ENCODE measurements around the gene MRPL9.

MRPL9 gene

GRCh38 chr1:151729157-151729965 lies 33.9 kb downstream of the MRPL9 start:
- no peak for DNase-seq

GRCh38 chr1:151728151-151729054 lies 34.9 kb downstream of the MRPL9 start:
- DNase-seq = no peak

GRCh38 chr1:151723726-151724370 lies 39.4 kb downstream of the MRPL9 start:
- no peak for DNase-seq

- DNase-seq = no peak
Observed at GRCh38 chr1:151721788-151722510, 41.3 kb downstream of the MRPL9 start.

GRCh38 chr1:151720974-151721787 lies 42.1 kb downstream of the MRPL9 start, which contains the start of gene RIIAD1:
RIIAD1 (plus strand) TSS chr1:151721522; CDS start chr1:151721537, 15 bp downstream.
- peak; percentile 24 to 39 for DNase-seq

GRCh38 chr1:151720554-151720953 lies 42.7 kb downstream of the MRPL9 start:
- no peak for DNase-seq

- DNase-seq = no peak
Observed at GRCh38 chr1:151720125-151720524, 43.2 kb downstream of the MRPL9 start.

- no peak for DNase-seq
Observed at GRCh38 chr1:151718666-151719065, 44.6 kb downstream of the MRPL9 start.

GRCh38 chr1:151718011-151718431 lies 45.3 kb downstream of the MRPL9 start:
- peak; percentile 6 to 54 for DNase-seq

- peak; percentile 97 to 99 for DNase-seq
Observed at GRCh38 chr1:151716771-151717631, 46.3 kb downstream of the MRPL9 start, which contains the start of gene CELF3. CELF3 (minus strand) TSS chr1:151716803; CDS start chr1:151716020, 783 bp downstream.

- no peak for DNase-seq
Observed at GRCh38 chr1:151716405-151716762, 46.9 kb downstream of the MRPL9 start.

- peak; percentile 48 to 74 for DNase-seq
Observed at GRCh38 chr1:151715726-151716404, 47.4 kb downstream of the MRPL9 start.

- no peak for DNase-seq
Observed at GRCh38 chr1:151714820-151715725, 48.2 kb downstream of the MRPL9 start.

- no peak for DNase-seq
Observed at GRCh38 chr1:151713874-151714273, 49.4 kb downstream of the MRPL9 start.

- DNase-seq = no peak
Observed at GRCh38 chr1:151713044-151713443, 50.3 kb downstream of the MRPL9 start.

- peak; percentile 58 to 77 for DNase-seq
Observed at GRCh38 chr1:151711951-151712350, 51.3 kb downstream of the MRPL9 start.

- DNase-seq = no peak
Observed at GRCh38 chr1:151711044-151711800, 52.1 kb downstream of the MRPL9 start.

All from NCI-H2081 (cell line).